Activated naive CD4-positive, alpha-beta T cell treated with anti-CD3 and anti-CD28 coated beads, Interleukin-2, amount 50 U/mL, for 72 hours (primary cell): ENCODE measurements around the gene RTN4R. TPM values are rescaled to one million over a fixed set of nuclear protein-coding genes. Genes with fewer than 3 reads are reported as not detected.
A peak's percentile ranks its signal among the peaks of the same experiment; 100 is the strongest.

Source experiments
- ATAC-seq, 2 donors: fragments of 150-1000 bp; cut with Tn5 transposase; 2 replicates each; pipeline ENCODE4 v1.10.0; 2021; ENCODE audit warnings: mild to moderate bottlenecking in 2 of 2, moderate library complexity in 2 of 2
- DNase-seq, 2 donors: peaks; one replicate each; pipeline ENCODE4 v3.0.0; 2021 to 2022; ENCODE audit warnings: low spot score in 2 of 2
- H3K27ac Mint-ChIP-seq, 2 donors: one replicate each; pipeline ENCODE4 v1.8.0; 2022; ENCODE audit warnings: mild to moderate bottlenecking in 2 of 2, mixed read lengths in 2 of 2
- H3K36me3 Mint-ChIP-seq, 2 donors: one replicate each; pipeline ENCODE4 v1.8.0; 2022; ENCODE audit warnings: mixed read lengths in 2 of 2
- H3K9me3 Mint-ChIP-seq, 2 donors: one replicate each; pipeline ENCODE4 v1.8.0; 2022; ENCODE audit warnings: mixed read lengths in 2 of 2
- total RNA-seq, 2 donors: library from RNA; stranded (reverse); gene quantifications; one replicate each; pipeline ENCODE4 v1.2.3, GENCODE V29; 2022

Gene RTN4R
- total RNA-seq, 2 donors from 2014 or later: 1.1 to 2.2 TPM

GRCh38 chr22:20223421-20224255, 44.5 kb downstream of the RTN4R start:
- Mint-ChIP-seq H3K27ac (peak overlapping the region; percentile 36 to 44), H3K36me3 (no peaks in the 10 kb centered on the region), H3K9me3 (peaks cover 11 to 12% of the 10 kb centered on the region in 2 donors)
- DNase-seq (no peak), ATAC-seq (no peak)

GRCh38 chr22:20222764-20223420, 45.2 kb downstream of the RTN4R start:
- Mint-ChIP-seq H3K36me3 (no peaks in the 10 kb centered on the region), H3K9me3 (peaks cover 11 to 12% of the 10 kb centered on the region in 2 donors)
- DNase-seq: no peak

GRCh38 chr22:20221421-20222340, 46.4 kb downstream of the RTN4R start:
- no peak for DNase-seq
- Mint-ChIP-seq H3K27ac (no peak overlapping the region), H3K9me3 (peaks cover 11 to 12% of the 10 kb centered on the region in 2 donors), H3K36me3 (no peaks in the 10 kb centered on the region)
- ATAC-seq: no peak

More at GRCh38 chr22:20222764-20223420, 45.2 kb downstream of the RTN4R start:
- ATAC-seq: no peak
- peak overlapping the region; percentile 14 to 44 for H3K27ac Mint-ChIP-seq

- DNase-seq (no peak), ATAC-seq (no peak)
- Mint-ChIP-seq H3K36me3 (no peaks in the 10 kb centered on the region), H3K27ac (no peak overlapping the region), H3K9me3 (peaks cover 11 to 12% of the 10 kb centered on the region in 2 donors)
Measured at GRCh38 chr22:20220629-20221026, 47.5 kb downstream of the RTN4R start.

DNA sequence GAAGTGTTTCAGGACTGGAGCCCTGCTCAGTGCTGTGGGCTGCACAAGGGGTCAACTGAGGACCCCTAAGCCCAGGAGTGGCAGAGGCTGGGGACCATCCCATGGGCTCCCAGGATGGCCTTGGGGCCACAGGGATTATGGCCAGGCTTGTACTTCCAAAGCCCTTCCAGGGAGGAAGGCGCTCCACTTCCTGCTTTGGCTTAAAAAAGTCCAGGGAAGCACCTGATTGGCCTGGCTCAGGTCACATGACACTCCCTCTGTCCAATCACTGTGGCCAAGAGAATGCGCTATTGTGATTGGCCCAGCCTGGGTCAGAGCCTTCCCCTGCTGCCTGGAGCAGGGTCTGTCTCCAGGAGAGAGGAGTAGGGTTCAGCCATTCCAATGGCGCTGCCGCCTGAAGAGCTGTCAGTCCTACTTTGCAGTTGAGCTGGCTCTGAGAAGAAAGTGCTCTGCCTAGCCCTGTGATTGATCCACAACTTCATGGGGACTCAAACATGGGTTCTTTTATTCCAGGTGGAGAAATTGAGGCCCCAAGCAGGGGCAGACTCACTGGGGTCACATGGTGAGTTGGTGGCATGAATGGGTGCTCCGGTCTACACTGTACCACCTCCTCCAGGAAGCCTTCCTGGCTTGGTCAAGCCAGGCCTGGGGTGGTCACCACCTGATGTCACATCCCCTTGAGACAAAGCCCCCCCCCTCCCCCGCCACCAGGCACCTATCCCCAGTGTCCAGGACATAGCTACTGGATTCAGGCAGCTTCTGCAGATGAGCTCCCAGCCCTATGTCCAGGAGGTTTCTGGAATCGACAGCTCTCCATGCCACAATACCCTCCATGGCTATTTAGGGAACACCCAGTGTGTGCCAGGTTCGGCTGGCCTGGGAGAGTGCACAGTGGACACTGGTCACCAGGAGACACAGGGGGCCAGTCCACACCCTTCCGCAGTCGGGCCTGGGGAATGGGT, 48.2 kb downstream of the RTN4R start:
- Mint-ChIP-seq H3K9me3 (peaks cover 4 to 6% of the 10 kb centered on the region in 2 donors), H3K36me3 (no peaks in the 10 kb centered on the region), H3K27ac (no peak overlapping the region)
- DNase-seq (no peak), ATAC-seq (peak in 1 of 2 donors; percentile 71)

- Mint-ChIP-seq H3K9me3 (no peaks in the 10 kb centered on the region), H3K36me3 (no peaks in the 10 kb centered on the region), H3K27ac (no peak overlapping the region)
- DNase-seq: no peak
- ATAC-seq: no peak
Measured at GRCh38 chr22:20218987-20219386, 49.1 kb downstream of the RTN4R start.

- no peaks in the 10 kb centered on the region for H3K9me3 Mint-ChIP-seq
- H3K27ac Mint-ChIP-seq: no peak overlapping the region
- no peak for ATAC-seq
- DNase-seq: no peak
- no peaks in the 10 kb centered on the region for H3K36me3 Mint-ChIP-seq
Measured at GRCh38 chr22:20218326-20218872, 49.7 kb downstream of the RTN4R start.

- Mint-ChIP-seq H3K36me3 (no peaks in the 10 kb centered on the region), H3K27ac (no peak overlapping the region), H3K9me3 (no peaks in the 10 kb centered on the region)
- ATAC-seq (no peak), DNase-seq (no peak)
Measured at GRCh38 chr22:20217563-20217962, 50.6 kb downstream of the RTN4R start.

- ATAC-seq (no peak), DNase-seq (no peak)
- no peaks in the 10 kb centered on the region for H3K9me3 Mint-ChIP-seq
- H3K36me3 Mint-ChIP-seq: no peaks in the 10 kb centered on the region
- no peak overlapping the region for H3K27ac Mint-ChIP-seq
Measured at GRCh38 chr22:20216863-20217499, 51.1 kb downstream of the RTN4R start.

DNA sequence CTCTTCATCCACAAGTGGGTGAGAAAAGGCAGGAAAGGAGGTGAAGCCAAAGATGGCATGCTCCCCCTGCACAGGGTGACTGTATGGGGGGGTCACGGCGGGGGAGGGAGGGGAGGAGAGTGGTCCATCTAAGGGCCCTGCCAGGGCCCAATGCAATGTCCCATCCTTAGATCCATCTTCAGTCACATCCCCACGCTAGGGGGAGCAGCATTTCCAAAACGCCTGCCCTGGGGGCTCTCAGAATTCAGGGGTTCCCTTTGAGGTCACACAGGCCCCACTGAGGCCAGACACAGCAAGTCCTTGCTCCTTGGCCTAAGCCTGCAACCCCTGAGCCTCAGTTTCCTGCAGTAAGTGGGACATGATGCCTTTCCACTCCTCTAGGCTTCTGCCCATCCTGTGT, 52.4 kb downstream of the RTN4R start:
- ATAC-seq: no peak
- no peaks in the 10 kb centered on the region for H3K36me3 Mint-ChIP-seq
- H3K27ac Mint-ChIP-seq: no peak overlapping the region
- DNase-seq: no peak
- no peaks in the 10 kb centered on the region for H3K9me3 Mint-ChIP-seq

DNA sequence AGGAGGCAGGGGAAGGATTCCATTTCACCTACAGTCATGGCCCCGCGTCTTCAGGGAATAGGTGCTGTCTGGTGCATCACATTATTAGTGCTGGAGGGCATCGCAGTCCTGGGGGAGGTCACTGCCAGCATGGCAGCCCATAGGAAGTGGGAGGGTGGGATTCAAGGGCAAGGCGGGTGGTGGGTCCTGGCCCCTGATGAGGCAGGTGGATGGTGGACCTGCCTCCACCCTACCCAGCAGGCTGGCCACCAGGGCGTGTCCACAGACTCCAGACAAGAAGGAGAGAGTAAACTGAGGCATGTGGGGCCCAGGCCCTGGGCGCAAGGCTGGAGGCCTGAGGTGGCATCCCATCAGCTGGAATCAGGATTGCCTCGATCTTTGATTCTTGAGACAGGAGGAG, 53.3 kb downstream of the RTN4R start:
- Mint-ChIP-seq H3K9me3 (no peaks in the 10 kb centered on the region), H3K27ac (no peak overlapping the region), H3K36me3 (no peaks in the 10 kb centered on the region)
- ATAC-seq: no peak
- no peak for DNase-seq

DNA sequence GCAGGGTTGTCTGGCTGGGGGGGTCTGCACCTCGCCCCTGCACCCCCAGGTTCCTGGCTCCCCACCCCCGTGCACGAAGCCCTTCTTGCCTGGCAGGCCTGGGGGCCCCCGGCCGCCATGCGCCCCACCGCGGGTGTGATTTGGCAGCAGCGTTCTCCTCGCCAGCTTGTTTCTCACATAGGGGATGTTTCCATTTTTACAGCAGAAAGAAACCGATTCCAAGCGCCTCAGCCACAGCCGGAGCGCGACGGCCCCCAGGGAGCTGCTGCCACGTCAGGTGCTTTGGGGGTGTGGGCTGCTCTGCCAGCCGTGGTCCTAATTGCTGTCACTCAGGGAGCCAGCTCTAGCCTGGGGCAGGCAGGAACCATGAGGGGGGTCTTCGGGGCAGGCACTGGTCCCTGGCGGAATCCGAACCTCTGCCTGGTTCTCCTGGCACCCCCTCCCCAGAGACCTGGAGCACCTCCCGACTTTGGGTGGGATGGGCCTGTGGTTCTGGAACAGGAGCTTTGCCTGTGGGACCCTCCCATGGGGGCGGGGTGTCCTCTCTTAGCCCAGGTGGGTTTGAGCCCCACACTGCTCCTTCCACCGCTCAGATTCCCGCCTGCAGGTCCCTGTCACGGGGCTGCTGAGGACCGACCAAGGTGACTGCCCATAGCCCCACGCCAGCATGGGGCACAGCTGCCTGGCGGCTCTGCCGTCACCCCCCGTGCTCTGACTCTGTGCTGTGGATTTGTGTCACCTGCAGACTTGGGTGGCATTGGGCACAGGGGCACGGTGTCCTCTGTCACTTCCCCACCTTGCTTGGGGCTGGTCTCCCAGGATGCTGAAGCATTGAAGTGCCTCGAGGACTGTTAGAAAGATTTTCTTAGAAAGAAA, 54.0 kb downstream of the RTN4R start:
- H3K36me3 Mint-ChIP-seq: no peaks in the 10 kb centered on the region
- no peaks in the 10 kb centered on the region for H3K9me3 Mint-ChIP-seq
- no peak for ATAC-seq

GRCh38 chr22:20212754-20213699, 55.1 kb downstream of the RTN4R start:
- no peak for DNase-seq
- Mint-ChIP-seq H3K9me3 (no peaks in the 10 kb centered on the region), H3K27ac (no peak overlapping the region), H3K36me3 (no peaks in the 10 kb centered on the region)
- ATAC-seq: no peak

More for the DNA sequence above, 54.0 kb downstream of the RTN4R start:
- no peak overlapping the region for H3K27ac Mint-ChIP-seq
- DNase-seq: no peak
